ENCODE measurements around the gene ATG2A. TPM values are rescaled to one million over a fixed set of nuclear protein-coding genes. Genes with fewer than 3 reads are reported as not detected.

The ATG2A gene
- total and polyA plus RNA-seq, 9 of the 15 experiments (the other 6 are each of a cell fraction or from before 2014, with no cell fraction given) = 0.25 to 45.9 (median 5.2) TPM

DNA sequence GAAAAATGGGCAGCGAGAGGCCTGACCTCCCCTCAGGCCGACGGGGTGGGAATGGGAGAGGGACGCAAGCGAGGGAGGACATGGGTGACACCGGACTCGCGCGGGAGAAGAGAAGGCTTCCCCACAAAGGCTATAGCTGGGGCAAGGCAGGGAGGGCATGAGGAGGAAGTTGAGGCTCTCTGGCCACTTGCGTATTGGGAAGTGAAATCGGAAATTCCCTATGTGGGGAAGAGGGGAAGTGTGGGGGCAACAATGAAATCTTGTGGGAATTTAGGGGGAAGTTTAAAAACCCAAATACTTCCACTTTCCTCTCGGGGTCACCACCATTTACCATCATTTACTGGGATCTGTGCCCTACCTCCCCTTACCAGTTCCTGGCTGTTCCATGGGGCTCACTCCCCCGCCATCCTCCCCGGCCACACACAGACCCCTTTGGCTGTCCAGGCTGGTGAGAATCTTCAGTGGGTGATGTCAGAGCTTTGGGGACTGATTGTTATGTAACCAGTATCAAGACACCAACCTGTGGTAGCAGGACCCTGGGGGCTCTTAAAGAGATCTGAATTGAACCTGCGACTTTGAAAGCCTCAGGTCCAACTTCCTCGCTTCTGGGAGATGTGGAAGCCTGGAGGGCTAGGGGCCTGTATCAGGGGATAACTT is 37.6 kb downstream of the ATG2A start:
- CTCF ChIA-PET (ENCODE audit: low intra/inter-chr PET ratio) = interaction anchor here (1.1 kb wide), 1 partner anchor 16 kb away, joined by 3 read pairs; no protein-coding TSS in a partner anchor
- Histone ChIP-seq H3K27ac (ENCODE audit: extremely low read depth, low read depth, low read length) (peak overlapping the region; percentile 88), H4K20me1 (replicated peaks; ENCODE audit: control insufficient read depth, insufficient read depth, low read length) (peaks cover 14% of the 10 kb centered on the region; the same call in 1 of the 2 replicates), H3K79me2 (ENCODE audit: control insufficient read depth, insufficient read depth, low read length) (peaks cover 50% of the 10 kb centered on the region), H3K9ac (ENCODE audit: insufficient read depth in 1 of 2, low read depth in 2 of 2, low read length in 2 of 2) (peak overlapping the region; percentile 89 to 92), H3K27me3 (ENCODE audit: control insufficient read depth in 2 of 2, insufficient read depth in 2 of 2, low read length in 2 of 2) (no peaks in the 10 kb centered on the region), H3K4me3 (peak overlapping the region; percentile 71), H3K9me3 (replicated peaks; ENCODE audit: control insufficient read depth, insufficient read depth, low read depth, low read length) (no peaks in the 10 kb centered on the region), H3K4me2 (ENCODE audit: insufficient read depth, low read length) (peak overlapping the region; percentile 93), H2AFZ (ENCODE audit: low read depth, low read length) (peak overlapping the region; percentile 89), H3K9me1 (ENCODE audit: control insufficient read depth, insufficient read depth, low read length) (no peaks in the 10 kb centered on the region), H3K36me3 (ENCODE audit: control insufficient read depth, insufficient read depth, low read length) (peaks cover 15% of the 10 kb centered on the region; the same call in 2 of the 3 replicates), H3K4me1 (replicated peaks in 1 of 2; ENCODE audit: control insufficient read depth in 2 of 2, insufficient read depth in 2 of 2, low read length in 2 of 2) (peaks cover 26 to 66% of the 10 kb centered on the region in 2 experiments)
- BruUV-seq (replicated peaks) = no TSS peak
- POLR2A ChIA-PET = interaction anchor here (0.6 to 9.0 kb wide), 8 partner anchors 10 to 620 kb away, joined by 3 to 109 read pairs (median 4); partner anchors contain the start of gene MALAT1
- in situ Hi-C loops (cut with MboI) = no loop called here
- FAIRE-seq (peak; percentile 6), DNase-seq (ENCODE audit: extremely low read depth in 1 of 4, low spot score in 3 of 4) (no peak), ATAC-seq (peak; percentile 6)
- intact Hi-C loops (cut with micrococcal nuclease) = no loop called here
- WGBS (ENCODE audit: insufficient coverage, low coverage, missing lambda C conversion rate) = 17% methylated on average over 15 of the region's 16 CpGs
- TF ChIP-seq ZNF696 (CRISPR knock-in tag; conservative IDR thresholded peaks at IDR 0.05) = no peak
- TF ChIP-seq KLF10 (CRISPR knock-in tag; IDR thresholded peaks at IDR 0.05) = no peak
- TF ChIP-seq, protein P1, sequence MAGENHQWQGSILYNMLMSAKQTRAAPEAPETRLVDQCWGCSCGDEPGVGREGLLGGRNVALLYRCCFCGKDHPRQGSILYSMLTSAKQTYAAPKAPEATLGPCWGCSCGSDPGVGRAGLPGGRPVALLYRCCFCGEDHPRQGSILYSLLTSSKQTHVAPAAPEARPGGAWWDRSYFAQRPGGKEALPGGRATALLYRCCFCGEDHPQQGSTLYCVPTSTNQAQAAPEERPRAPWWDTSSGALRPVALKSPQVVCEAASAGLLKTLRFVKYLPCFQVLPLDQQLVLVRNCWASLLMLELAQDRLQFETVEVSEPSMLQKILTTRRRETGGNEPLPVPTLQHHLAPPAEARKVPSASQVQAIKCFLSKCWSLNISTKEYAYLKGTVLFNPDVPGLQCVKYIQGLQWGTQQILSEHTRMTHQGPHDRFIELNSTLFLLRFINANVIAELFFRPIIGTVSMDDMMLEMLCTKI (IDR thresholded peaks at IDR 0.05; ENCODE audit: partially characterized antibody) = no peak
- TF ChIP-seq, protein P2, sequence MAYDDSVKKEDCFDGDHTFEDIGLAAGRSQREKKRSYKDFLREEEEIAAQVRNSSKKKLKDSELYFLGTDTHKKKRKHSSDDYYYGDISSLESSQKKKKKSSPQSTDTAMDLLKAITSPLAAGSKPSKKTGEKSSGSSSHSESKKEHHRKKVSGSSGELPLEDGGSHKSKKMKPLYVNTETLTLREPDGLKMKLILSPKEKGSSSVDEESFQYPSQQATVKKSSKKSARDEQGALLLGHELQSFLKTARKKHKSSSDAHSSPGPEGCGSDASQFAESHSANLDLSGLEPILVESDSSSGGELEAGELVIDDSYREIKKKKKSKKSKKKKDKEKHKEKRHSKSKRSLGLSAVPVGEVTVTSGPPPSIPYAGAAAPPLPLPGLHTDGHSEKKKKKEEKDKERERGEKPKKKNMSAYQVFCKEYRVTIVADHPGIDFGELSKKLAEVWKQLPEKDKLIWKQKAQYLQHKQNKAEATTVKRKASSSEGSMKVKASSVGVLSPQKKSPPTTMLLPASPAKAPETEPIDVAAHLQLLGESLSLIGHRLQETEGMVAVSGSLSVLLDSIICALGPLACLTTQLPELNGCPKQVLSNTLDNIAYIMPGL (CRISPR knock-in tag; IDR thresholded peaks at IDR 0.05) = no peak
- TF ChIP-seq, protein P3, sequence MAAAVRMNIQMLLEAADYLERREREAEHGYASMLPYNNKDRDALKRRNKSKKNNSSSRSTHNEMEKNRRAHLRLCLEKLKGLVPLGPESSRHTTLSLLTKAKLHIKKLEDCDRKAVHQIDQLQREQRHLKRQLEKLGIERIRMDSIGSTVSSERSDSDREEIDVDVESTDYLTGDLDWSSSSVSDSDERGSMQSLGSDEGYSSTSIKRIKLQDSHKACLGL (CRISPR knock-in tag; IDR thresholded peaks at IDR 0.05; ENCODE audit: borderline replicate concordance, poor library complexity, severe bottlenecking) = no peak
- no peak for TF ChIP-seq ZNF140 (CRISPR knock-in tag; IDR thresholded peaks at IDR 0.05)
- no peak for TF ChIP-seq RBM25 (IDR thresholded peaks at IDR 0.05; ENCODE audit: low read depth, low read length, severe bottlenecking)
- TF ChIP-seq, protein P4, sequence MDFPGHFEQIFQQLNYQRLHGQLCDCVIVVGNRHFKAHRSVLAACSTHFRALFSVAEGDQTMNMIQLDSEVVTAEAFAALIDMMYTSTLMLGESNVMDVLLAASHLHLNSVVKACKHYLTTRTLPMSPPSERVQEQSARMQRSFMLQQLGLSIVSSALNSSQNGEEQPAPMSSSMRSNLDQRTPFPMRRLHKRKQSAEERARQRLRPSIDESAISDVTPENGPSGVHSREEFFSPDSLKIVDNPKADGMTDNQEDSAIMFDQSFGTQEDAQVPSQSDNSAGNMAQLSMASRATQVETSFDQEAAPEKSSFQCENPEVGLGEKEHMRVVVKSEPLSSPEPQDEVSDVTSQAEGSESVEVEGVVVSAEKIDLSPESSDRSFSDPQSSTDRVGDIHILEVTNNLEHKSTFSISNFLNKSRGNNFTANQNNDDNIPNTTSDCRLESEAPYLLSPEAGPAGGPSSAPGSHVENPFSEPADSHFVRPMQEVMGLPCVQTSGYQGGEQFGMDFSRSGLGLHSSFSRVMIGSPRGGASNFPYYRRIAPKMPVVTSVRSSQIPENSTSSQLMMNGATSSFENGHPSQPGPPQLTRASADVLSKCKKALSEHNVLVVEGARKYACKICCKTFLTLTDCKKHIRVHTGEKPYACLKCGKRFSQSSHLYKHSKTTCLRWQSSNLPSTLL (IDR thresholded peaks at IDR 0.05) = no peak
- no peak for TF ChIP-seq NCOA1 (IDR thresholded peaks at IDR 0.05; ENCODE audit: low read depth)
- TF ChIP-seq ZFP30 (CRISPR knock-in tag; IDR thresholded peaks at IDR 0.05; ENCODE audit: borderline replicate concordance) = no peak
- TF ChIP-seq KDM4B (IDR thresholded peaks at IDR 0.05; ENCODE audit: borderline replicate concordance in 2 of 2, low read depth in 1 of 2) = no peak
- peak; percentile 3 for TF ChIP-seq SAP30 (IDR thresholded peaks at IDR 0.05; ENCODE audit: borderline replicate concordance, insufficient read depth, low read depth, low read length, poor library complexity, severe bottlenecking)
- TF ChIP-seq CCNT2 (IDR thresholded peaks at IDR 0.05; ENCODE audit: borderline replicate concordance, extremely low read depth, insufficient read length, low read depth, low read length) = no peak
- no peak for TF ChIP-seq ZNF253 (CRISPR knock-in tag; conservative IDR thresholded peaks at IDR 0.05)
- TF ChIP-seq NFATC3 (IDR thresholded peaks at IDR 0.05) = no peak
- no peak for TF ChIP-seq ZNF75A (CRISPR knock-in tag; IDR thresholded peaks at IDR 0.05)

All from K562 (cell line).